Measurements from ENCODE around the gene SLC47A2.

DNA sequence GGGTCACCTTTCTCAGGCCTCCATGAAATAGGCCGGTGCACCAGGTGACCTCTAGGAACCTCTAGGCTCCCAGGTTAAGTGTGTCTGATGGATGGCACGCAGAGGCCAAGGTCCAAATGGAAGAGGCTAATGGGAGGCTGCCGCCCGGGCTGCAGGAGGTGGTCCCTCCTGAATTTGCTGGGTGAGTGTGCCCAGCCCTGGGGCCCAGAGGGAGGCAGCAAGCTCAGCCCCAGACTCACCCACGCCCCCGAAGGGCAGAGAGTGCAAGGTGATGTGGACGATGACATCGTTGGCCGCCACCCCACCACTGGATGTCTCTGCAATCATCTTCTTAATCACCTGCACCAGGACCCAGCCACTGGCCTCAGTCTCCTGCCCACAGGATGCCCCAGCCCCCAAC lies 22.4 kb upstream of the SLC47A2 start:
- TF ChIP-seq, protein P1, sequence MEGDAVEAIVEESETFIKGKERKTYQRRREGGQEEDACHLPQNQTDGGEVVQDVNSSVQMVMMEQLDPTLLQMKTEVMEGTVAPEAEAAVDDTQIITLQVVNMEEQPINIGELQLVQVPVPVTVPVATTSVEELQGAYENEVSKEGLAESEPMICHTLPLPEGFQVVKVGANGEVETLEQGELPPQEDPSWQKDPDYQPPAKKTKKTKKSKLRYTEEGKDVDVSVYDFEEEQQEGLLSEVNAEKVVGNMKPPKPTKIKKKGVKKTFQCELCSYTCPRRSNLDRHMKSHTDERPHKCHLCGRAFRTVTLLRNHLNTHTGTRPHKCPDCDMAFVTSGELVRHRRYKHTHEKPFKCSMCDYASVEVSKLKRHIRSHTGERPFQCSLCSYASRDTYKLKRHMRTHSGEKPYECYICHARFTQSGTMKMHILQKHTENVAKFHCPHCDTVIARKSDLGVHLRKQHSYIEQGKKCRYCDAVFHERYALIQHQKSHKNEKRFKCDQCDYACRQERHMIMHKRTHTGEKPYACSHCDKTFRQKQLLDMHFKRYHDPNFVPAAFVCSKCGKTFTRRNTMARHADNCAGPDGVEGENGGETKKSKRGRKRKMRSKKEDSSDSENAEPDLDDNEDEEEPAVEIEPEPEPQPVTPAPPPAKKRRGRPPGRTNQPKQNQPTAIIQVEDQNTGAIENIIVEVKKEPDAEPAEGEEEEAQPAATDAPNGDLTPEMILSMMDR (IDR thresholded peaks at IDR 0.05; ENCODE audit: borderline replicate concordance, extremely low read depth, low read length, poor library complexity, severe bottlenecking): no peak
- no peak for TF ChIP-seq EZH2 (IDR thresholded peaks at IDR 0.05; ENCODE audit: borderline replicate concordance, low read depth, low read length, severe bottlenecking)

All from DND-41 (cell line).